ENCODE measurements around the gene PTPN22.

Gene PTPN22

GRCh38 chr1:113811888-113812660 lies 59.4 kb downstream of the PTPN22 start, which contains the start of gene RSBN1 (continued):
- TF ChIP-seq FEZF1 (tag by site-specific recombination; IDR thresholded peaks at IDR 0.05), result no peak
- no peak for TF ChIP-seq ZNF626 (tag by site-specific recombination; IDR thresholded peaks at IDR 0.05)
- no peak for TF ChIP-seq HOXD13 (CRISPR knock-in tag; IDR thresholded peaks at IDR 0.05; ENCODE audit: borderline replicate concordance)
- TF ChIP-seq, protein P1, sequence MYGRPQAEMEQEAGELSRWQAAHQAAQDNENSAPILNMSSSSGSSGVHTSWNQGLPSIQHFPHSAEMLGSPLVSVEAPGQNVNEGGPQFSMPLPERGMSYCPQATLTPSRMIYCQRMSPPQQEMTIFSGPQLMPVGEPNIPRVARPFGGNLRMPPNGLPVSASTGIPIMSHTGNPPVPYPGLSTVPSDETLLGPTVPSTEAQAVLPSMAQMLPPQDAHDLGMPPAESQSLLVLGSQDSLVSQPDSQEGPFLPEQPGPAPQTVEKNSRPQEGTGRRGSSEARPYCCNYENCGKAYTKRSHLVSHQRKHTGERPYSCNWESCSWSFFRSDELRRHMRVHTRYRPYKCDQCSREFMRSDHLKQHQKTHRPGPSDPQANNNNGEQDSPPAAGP (tag by site-specific recombination; IDR thresholded peaks at IDR 0.05), result peak; percentile 38; the same call in 1 of the 2 replicates
- TF ChIP-seq GLIS2 (tag by site-specific recombination; IDR thresholded peaks at IDR 0.05), result peak; percentile 84; the same call in 1 of the 2 replicates
- TF ChIP-seq TRIM28 (IDR thresholded peaks at IDR 0.05; ENCODE audit: borderline replicate concordance, low read length), result peak; percentile 64; the same call in 1 of the 2 replicates
- no peak for TF ChIP-seq ZNF16 (tag by site-specific recombination; IDR thresholded peaks at IDR 0.05; ENCODE audit: low read depth)
- peak; percentile 4 for TF ChIP-seq ZNF121 (tag by site-specific recombination; IDR thresholded peaks at IDR 0.05)
- TF ChIP-seq, protein P2, sequence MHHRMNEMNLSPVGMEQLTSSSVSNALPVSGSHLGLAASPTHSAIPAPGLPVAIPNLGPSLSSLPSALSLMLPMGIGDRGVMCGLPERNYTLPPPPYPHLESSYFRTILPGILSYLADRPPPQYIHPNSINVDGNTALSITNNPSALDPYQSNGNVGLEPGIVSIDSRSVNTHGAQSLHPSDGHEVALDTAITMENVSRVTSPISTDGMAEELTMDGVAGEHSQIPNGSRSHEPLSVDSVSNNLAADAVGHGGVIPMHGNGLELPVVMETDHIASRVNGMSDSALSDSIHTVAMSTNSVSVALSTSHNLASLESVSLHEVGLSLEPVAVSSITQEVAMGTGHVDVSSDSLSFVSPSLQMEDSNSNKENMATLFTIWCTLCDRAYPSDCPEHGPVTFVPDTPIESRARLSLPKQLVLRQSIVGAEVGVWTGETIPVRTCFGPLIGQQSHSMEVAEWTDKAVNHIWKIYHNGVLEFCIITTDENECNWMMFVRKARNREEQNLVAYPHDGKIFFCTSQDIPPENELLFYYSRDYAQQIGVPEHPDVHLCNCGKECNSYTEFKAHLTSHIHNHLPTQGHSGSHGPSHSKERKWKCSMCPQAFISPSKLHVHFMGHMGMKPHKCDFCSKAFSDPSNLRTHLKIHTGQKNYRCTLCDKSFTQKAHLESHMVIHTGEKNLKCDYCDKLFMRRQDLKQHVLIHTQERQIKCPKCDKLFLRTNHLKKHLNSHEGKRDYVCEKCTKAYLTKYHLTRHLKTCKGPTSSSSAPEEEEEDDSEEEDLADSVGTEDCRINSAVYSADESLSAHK (tag by site-specific recombination; IDR thresholded peaks at IDR 0.05), result peak; percentile 14; the same call in 1 of the 2 replicates
- no peak for TF ChIP-seq ZNF169 (tag by site-specific recombination; IDR thresholded peaks at IDR 0.05)
- TF ChIP-seq ZNF37A (tag by site-specific recombination; IDR thresholded peaks at IDR 0.05), result no peak
- no peak for TF ChIP-seq TSHZ1 (tag by site-specific recombination; IDR thresholded peaks at IDR 0.05; ENCODE audit: borderline replicate concordance)
- peak; percentile 91 for TF ChIP-seq ZNF366 (tag by site-specific recombination; conservative IDR thresholded peaks at IDR 0.05)
- peak; percentile 96 for TF ChIP-seq ZNF76 (tag by site-specific recombination; IDR thresholded peaks at IDR 0.05; ENCODE audit: borderline replicate concordance, low read depth)
- no peak for TF ChIP-seq ZNF211 (tag by site-specific recombination; IDR thresholded peaks at IDR 0.05; ENCODE audit: low read depth)
- TF ChIP-seq ZEB2 (tag by site-specific recombination; IDR thresholded peaks at IDR 0.05), result peak; percentile 83
- no peak for TF ChIP-seq ZNF362 (tag by site-specific recombination; IDR thresholded peaks at IDR 0.05)
- no peak for TF ChIP-seq ZSCAN23 (tag by site-specific recombination; IDR thresholded peaks at IDR 0.05)
- TF ChIP-seq, protein P3, sequence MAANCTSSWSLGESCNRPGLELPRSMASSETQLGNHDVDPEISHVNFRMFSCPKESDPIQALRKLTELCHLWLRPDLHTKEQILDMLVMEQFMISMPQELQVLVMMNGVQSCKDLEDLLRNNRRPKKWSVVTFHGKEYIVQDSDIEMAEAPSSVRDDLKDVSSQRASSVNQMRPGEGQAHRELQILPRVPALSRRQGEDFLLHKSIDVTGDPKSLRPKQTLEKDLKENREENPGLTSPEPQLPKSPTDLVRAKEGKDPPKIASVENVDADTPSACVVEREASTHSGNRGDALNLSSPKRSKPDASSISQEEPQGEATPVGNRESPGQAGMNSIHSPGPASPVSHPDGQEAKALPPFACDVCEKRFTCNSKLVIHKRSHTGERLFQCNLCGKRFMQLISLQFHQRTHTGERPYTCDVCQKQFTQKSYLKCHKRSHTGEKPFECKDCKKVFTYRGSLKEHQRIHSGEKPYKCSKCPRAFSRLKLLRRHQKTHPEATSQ (tag by site-specific recombination; IDR thresholded peaks at IDR 0.05), result 0 out of 2 replicates have a peak, but pooled peaks have one; percentile 33
- TF ChIP-seq EGR2 (tag by site-specific recombination; IDR thresholded peaks at IDR 0.05; ENCODE audit: low read depth), result peak; percentile 88
- TF ChIP-seq ZBTB48 (tag by site-specific recombination; IDR thresholded peaks at IDR 0.05), result peak; percentile 93
- 0 out of 2 replicates have a peak, but pooled peaks have one; percentile 13 for TF ChIP-seq ZNF585B (tag by site-specific recombination; IDR thresholded peaks at IDR 0.05)
- peak; percentile 37; the same call in 1 of the 2 replicates for TF ChIP-seq ZNF692 (tag by site-specific recombination; IDR thresholded peaks at IDR 0.05)
- no peak for TF ChIP-seq OSR2 (tag by site-specific recombination; IDR thresholded peaks at IDR 0.05)
- TF ChIP-seq, protein P4, sequence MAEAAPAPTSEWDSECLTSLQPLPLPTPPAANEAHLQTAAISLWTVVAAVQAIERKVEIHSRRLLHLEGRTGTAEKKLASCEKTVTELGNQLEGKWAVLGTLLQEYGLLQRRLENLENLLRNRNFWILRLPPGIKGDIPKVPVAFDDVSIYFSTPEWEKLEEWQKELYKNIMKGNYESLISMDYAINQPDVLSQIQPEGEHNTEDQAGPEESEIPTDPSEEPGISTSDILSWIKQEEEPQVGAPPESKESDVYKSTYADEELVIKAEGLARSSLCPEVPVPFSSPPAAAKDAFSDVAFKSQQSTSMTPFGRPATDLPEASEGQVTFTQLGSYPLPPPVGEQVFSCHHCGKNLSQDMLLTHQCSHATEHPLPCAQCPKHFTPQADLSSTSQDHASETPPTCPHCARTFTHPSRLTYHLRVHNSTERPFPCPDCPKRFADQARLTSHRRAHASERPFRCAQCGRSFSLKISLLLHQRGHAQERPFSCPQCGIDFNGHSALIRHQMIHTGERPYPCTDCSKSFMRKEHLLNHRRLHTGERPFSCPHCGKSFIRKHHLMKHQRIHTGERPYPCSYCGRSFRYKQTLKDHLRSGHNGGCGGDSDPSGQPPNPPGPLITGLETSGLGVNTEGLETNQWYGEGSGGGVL (tag by site-specific recombination; IDR thresholded peaks at IDR 0.05), result peak; percentile 68; the same call in 1 of the 2 replicates
- peak; percentile 97 for TF ChIP-seq MYNN (tag by site-specific recombination; IDR thresholded peaks at IDR 0.05; ENCODE audit: borderline replicate concordance)
